Measurements from ENCODE around the gene C1orf210.
A peak's percentile ranks its signal among the peaks of the same experiment; 100 is the strongest.

DNA sequence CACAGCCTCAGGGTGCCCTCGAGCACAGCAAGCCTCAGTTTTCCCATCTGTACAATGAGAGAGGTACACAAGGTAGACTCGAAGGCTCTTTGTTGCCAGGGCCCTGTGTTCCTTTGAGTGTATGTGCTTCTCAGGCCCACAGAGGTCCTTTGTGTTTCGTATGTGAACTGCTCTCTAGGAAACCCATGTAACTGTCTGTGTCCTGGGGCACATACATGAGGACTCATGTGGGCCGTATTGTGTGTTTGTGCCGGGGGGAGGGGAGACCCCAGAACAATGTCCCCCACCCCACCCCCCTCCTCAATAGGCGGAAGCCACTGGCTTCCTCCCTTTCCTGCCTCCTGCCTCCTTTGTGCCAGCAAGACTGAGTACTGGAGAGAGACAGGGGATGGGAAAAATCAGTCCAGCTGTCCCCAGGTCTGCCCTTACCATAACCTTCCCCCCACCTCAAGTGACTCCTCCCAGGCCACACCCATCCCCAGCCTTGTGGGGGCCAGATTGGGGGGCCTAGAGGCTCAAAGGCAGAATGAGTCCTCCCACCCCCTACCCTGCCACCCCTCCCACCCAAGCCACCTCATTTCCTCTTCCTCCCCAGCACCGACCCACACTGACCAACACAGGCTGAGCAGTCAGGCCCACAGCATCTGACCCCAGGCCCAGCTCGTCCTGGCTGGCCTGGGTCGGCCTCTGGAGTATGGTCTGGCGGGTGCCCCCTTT, 15.2 kb upstream of the C1orf210 start, which contains the start of gene TIE1:
- peak in 1 of 4 donors; percentile 25 for TF ChIP-seq POLR2A (IDR thresholded peaks at IDR 0.05)
- TF ChIP-seq, protein P1, sequence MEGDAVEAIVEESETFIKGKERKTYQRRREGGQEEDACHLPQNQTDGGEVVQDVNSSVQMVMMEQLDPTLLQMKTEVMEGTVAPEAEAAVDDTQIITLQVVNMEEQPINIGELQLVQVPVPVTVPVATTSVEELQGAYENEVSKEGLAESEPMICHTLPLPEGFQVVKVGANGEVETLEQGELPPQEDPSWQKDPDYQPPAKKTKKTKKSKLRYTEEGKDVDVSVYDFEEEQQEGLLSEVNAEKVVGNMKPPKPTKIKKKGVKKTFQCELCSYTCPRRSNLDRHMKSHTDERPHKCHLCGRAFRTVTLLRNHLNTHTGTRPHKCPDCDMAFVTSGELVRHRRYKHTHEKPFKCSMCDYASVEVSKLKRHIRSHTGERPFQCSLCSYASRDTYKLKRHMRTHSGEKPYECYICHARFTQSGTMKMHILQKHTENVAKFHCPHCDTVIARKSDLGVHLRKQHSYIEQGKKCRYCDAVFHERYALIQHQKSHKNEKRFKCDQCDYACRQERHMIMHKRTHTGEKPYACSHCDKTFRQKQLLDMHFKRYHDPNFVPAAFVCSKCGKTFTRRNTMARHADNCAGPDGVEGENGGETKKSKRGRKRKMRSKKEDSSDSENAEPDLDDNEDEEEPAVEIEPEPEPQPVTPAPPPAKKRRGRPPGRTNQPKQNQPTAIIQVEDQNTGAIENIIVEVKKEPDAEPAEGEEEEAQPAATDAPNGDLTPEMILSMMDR (IDR thresholded peaks at IDR 0.05) = no peak
- peak in 1 of 2 donors; percentile 81 for TF ChIP-seq POLR2AphosphoS5 (IDR thresholded peaks at IDR 0.05)
- no peak for TF ChIP-seq EP300 (IDR thresholded peaks at IDR 0.05)
